Measurements from ENCODE around the gene WAPL.
"Not testable (repeated sequence)": the region's sequence is repeated elsewhere in the genome, so short reads cannot be mapped to it uniquely, and the experiment has no call there.

Gene WAPL, protein sequence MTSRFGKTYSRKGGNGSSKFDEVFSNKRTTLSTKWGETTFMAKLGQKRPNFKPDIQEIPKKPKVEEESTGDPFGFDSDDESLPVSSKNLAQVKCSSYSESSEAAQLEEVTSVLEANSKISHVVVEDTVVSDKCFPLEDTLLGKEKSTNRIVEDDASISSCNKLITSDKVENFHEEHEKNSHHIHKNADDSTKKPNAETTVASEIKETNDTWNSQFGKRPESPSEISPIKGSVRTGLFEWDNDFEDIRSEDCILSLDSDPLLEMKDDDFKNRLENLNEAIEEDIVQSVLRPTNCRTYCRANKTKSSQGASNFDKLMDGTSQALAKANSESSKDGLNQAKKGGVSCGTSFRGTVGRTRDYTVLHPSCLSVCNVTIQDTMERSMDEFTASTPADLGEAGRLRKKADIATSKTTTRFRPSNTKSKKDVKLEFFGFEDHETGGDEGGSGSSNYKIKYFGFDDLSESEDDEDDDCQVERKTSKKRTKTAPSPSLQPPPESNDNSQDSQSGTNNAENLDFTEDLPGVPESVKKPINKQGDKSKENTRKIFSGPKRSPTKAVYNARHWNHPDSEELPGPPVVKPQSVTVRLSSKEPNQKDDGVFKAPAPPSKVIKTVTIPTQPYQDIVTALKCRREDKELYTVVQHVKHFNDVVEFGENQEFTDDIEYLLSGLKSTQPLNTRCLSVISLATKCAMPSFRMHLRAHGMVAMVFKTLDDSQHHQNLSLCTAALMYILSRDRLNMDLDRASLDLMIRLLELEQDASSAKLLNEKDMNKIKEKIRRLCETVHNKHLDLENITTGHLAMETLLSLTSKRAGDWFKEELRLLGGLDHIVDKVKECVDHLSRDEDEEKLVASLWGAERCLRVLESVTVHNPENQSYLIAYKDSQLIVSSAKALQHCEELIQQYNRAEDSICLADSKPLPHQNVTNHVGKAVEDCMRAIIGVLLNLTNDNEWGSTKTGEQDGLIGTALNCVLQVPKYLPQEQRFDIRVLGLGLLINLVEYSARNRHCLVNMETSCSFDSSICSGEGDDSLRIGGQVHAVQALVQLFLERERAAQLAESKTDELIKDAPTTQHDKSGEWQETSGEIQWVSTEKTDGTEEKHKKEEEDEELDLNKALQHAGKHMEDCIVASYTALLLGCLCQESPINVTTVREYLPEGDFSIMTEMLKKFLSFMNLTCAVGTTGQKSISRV (N-terminal part only)

DNA sequence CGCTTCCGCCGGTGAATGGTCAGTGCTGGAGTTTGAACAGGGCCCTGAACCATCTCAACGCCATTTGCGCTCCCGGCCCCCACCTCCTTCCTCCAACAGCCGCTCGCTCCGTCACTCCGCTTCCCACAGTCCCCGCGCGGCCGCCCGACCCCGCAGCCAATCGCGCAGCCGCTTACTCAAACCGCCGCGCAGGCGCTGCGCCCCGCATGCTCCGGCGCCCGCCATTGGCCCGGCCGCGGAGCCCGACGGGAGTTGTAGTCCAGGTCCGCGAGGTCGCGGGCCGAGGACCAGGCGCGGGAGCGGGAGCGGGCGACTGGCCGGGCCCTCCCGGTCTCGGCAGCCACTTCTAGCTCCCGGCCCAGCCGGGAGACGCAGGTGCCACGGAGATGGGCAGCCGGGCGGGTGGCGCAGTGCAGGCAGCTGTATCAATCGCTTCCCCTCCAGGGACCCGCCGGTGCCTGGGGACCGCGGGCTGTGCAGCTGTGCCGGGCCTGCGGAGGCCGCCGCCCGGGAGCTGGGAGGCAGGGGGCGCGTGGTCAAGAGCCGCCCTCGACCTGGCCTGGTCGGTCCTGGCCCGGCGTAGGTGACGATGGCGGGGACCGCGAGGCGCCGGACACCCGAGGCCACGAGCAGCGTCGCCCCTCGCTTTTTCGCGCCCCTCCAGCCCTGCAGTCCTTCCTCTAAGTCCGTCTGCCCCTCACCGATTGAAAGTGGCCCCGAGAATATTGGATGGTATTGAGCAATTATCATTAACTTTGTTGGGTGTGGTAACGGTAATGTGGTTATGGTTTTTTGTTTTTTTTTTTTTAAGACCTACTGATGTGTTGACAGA lies at the start of gene WAPL:
WAPL (minus strand) TSS at position 115 of the 832 bp plus-strand sequence. CDS start 3,723 bp downstream, outside the sequence.
- peak; percentile 91 for DNase-seq

DNA sequence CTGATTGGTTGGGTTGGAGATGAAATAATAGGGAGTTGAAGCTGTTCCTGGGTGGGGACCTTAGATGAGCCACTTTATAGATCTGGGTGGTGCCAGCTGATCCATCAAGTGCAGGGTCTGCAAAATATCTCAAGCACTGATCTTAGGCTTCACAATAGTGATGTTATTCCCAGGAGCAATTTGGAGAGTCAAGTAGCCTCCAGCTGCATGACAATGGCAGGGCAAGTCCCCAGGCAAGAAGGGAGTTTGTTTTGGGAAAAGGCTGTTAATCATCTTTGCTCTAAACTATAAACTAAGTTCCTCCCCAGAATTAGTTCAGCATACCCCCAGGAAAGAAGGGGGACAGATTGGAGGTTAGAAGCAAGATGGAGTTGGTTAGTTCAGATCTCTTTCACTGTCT lies 47.7 kb upstream of the WAPL start:
- no peak for DNase-seq

DNA sequence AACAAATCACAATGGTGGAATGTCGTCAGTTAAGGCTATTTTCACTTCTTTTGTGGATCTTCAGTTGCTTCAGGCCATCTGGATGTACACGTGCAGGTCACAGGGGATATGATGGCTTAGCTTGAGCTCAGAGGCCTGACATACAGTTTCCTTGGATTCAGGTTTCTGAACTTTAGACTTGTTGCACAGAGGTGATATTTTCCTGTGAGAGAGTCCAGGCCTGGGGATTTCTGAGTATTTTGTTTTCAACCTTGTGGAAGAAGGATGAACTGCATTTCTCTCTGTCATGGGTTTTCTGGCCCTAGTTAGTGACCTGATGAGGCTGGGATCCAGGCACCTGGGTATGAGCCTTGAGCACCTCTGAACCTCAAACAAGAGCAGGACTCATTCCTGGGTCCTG lies 44.9 kb upstream of the WAPL start:
- DNase-seq, result not testable (repeated sequence)

DNA sequence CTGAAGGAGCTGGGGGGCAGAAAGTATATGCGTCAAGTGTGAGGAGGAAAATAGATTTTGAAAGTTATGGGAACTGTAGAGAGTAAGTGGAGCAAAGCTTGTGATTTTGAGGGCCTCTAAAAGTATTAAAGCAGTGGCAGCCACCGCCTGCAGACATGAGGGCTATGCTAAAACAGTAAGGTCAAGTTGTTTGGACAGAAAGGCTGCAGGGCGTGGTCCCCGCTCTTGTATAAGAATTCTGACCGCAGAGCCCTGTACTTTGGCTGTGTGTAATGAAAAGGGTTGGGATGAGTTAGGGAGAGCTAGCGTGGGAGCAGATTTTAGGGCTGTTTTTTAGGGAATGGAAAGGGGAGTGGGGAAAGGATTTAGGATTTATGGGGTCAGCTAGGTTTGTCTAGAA lies 41.7 kb upstream of the WAPL start:
- DNase-seq, result not testable (repeated sequence)

DNA sequence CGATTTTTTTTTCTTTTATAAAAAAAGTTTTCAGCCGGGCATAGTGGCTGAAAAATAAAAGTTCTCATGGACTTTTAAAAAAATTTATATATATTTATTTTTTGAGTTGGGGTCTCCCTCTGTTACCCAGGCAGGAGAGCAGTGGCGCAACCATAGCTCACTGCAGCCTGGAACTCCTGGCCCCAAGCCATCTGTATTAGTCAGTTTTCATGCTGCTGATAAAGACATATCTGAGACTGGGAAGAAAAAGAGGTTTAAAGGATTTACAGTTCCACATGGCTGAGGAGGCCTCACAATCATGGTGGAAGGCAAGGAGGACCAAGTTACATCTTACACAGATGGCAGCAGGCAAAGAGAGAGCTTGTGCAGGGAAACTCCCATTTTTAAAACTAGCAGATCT lies 37.1 kb upstream of the WAPL start:
- not testable (repeated sequence) for DNase-seq

DNA sequence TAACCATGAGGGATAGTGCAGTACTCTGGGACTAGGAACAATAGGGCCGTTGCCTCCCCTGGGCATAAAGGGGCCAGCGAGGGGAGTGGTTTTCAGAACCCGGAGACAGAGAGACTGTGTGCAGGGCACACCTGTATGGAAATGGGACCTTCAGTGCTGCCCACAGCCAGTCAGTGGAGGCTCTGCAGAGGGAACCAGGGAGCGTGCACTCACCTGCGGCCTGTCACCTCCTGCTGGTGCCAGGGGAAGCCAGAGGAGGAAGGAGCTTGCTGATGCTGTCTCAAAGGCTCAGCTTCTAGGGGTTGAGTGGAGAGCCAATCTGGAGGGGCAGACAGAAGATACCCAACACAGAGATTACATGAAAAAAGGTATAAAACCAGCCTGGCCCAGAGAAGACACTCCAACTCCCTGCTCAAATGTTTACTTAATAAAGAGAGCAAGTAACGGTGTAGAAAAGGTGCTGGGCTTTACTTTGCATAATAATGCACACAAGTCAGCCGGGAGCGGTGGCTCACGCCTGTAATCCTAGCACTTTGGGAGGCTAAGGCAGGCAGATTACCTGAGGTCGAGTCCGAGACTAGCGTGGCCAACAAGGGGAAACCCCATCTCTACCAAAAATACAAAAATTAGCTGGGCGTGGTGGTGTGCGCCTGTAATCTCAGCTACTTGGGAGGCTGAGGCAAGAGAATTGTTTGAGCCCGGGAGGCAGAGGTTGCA lies 35.5 kb upstream of the WAPL start:
- DNase-seq, result no peak

DNA sequence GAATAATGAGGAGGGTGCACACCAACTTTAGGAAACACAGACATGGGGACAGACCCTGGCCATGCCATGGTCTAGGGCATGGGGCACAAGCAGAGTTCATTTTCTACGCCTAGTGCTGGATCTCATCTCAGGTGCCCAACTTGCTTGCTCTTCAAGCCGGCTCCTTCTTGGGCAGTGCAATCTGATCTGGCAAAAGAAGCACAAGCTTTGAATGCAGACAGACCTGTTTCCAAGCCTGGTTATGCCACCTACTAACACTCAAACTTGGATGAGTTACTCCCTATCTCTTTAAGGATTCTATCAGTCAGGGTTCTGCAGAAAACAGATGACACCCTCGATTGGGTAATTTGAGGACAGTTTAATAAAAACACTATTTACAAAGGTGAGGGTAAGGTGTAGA lies 34.9 kb upstream of the WAPL start:
- DNase-seq, result no peak

DNA sequence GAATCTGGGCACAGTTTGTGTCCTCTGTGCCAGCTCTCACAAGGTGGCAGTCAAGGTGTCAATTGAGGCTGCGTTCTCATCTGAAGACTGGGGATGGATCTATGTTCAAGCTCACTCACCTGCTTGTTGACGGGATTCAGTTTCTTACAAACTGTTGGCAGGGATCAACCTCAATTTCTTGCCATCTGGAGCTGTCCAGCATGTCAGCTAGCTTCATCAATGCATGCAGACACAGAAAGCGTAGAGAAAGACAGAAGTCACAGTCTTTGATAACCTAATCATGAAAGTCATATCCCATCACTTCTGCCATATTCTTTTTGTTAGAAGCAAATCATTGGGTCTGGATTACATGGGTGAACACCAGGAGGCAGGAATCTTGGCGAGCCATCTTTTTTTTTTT lies 32.0 kb upstream of the WAPL start:
- DNase-seq, result no peak

DNA sequence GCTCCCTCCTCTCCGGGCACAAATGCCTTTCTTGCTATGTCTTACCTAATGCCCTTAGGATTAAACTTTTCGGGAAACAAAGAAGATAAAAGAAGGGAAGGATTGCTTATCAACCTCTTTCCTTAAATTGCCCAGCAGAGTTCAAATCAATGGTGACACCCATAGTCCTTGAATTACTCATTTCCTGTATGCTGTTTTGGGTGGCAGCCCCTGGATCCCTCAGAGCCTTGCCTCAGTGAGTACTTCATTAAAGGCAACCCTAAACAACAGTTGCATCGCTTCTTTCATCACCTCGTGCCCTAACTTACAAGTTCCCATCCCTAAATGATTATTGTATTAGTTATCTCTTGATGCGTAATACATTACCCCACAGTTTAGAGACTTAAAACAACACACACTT lies 31.6 kb upstream of the WAPL start:
- no peak for DNase-seq

DNA sequence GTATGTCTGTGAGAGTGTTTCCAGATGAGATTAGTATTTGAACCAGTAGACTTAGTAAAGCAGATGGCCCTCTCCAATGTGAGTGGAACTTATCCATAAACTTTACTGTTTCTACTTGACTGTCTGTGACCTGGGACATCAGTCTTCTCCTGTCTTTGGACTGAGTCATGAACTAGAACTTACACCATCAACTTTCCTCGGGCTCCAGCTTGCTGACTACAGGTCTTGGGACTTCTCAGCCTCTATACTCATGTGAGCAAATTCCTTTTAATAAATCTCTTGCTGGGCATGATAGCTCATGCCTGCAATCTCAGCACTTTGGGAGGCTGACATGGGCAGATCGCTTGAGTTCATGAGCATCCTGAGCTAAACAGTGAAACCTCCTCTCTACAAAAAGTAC lies 25.7 kb upstream of the WAPL start:
- no peak for DNase-seq

DNA sequence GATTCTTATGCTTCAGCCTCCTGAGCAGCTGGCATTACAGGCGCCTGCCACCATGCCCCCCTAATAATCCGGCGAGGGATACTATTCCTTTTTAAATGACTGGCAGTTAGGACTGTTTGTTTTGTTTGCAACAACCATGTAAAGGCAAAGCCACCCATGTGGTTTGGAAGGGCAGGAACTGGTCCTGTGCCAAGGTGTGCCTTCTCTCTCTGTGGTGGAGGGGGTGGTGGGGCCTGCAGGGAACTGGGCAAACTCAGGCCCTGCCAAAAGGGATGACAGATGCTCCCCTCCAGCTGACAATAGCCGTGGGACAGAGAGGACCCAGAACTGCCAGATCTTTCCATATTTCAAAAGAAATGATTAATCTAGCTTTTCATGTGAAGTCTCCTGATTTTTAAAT lies 23.5 kb upstream of the WAPL start:
- no peak for DNase-seq

DNA sequence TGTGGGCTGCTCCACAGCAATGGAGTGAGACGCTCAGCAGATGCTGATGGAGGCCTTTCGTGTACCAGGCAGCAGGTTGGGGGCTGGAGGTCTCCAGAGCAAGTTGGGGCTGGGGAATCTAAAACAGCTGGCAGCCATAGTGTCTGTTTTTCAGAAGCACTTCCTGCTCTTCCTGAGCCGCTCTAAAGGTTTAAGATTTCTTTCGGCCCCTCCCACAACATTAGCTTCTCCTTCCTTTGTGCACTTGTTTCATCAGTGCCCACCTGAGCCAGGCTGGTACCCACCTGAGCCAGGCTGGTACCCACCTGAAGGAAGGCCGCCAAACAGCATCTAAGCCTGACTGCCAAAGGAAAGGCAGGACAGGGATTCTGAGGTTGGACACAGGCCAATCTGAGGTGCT lies 18.4 kb upstream of the WAPL start:
- no peak for DNase-seq

DNA sequence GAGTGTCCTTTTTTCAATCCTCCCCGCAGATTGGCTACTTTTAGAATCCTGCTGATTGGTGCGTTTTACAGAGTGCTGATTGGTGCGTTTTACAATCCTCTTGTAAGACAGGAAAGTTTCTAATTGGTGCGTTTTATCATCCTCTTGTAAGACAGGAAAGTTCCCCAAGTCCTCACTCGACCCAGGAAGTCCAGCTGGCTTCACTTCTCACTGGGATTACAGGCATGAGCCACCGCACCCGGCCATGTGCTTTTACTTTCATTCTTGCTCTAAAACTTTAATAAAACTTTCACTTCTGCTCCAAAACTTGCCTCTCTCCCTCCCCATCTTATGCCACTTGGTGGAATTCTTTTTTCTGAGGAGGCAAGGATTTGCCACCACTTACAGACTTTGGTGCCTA lies 17.0 kb upstream of the WAPL start:
- no peak for DNase-seq

DNA sequence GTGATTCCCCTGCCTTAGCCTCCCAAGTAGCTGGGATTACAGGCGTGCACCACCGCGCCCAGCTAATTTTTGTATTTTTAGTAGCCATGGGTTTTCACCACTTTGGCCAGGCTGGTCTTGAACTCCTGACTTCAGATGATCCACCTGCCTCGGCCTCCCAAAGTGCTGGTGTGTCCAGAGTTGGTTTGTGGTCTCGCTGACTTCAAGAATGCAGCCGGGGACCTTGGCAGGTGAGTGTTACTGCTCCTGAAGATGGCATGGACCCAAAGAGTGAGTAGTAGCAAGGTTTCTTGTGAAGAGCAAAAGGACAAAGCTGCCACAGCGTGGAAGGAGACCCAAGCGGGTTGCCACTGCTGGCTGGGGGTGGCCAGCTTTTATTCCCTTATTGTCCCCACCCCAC lies 16.4 kb upstream of the WAPL start:
- not testable (repeated sequence) for DNase-seq

DNA sequence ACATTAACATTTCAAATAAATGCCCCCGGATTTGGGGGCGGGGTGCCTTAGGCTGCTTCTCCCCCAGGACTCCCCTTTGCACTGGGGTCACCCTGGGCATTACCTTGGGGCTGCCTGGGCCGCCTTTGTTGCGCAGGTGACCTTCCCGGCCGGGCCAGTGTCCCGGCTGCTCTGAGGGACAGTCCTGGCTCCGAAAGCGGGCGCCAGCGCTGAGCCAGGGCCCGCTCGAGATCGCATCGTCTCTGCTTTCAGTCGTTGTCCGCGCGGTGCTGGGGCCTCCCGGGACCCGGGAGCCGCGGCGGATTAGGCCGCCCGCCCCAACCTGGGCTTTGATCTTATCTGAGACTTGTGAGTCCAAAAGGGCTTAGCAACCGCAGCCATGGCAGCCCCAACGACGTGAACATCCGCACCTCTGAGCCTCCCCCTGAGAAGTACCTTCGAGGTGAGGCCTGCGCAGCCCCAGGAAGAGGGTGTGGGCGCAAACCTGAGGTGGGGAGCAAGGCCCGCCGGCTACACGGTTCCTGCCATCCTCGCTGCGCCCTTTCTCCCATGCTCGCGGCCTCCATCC lies 14.8 kb upstream of the WAPL start:
- peak; percentile 47 for DNase-seq

DNA sequence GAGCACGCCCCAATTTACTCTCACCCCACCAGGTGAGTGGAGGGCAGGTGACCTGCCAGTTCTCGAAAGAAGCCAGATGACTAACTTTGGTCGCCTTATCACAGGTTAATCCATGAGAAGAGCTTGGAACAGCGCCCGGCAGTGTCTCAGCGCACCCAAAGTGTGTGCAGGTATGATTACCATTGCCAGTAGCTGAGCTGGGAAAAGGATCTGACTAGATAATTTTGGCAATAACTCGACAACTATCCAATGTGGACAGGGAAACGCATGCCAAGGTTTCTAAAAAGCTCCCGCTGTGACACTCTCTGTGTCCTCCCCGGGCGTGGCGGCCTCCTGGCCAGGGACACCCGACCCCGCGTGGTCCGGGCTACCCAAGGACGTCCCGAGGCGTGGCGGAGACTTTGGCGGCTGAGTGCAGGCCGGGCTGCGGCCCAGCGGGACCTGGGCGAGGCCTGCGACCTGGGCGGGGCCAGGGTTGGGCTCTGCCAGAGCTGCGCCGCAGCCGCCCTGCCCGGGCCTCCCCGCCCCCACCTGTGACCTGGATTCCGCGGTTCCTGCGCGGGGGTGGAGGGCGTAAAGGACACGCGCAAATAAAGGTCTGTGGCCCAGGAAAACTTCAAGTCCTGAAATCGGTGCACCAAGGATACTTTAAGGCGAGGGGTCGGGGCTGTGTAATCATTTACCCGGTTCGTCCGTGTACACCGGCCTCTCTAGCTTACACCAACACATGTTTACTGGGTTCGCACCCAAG lies 13.7 kb upstream of the WAPL start:
- peak; percentile 42 for DNase-seq

DNA sequence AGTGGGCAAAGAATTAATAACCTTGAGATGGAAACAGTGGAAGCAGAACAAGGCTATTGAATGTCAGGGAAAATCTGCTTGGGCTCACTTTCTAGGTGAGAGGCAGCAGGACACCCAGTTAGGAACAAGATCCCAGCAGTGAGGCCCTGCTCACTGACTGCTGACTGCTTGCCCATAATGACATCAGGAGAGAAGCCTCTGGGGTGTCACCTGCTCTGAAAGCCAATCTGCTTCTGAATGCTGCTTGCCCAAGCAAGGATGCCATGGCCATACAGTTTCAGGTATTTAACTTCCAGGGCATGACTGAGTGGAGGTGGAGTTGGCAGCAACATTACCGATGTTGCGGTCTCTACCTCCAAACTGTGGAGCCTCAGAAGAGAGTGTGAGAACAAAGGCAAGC lies 11.7 kb upstream of the WAPL start:
- no peak for DNase-seq

DNA sequence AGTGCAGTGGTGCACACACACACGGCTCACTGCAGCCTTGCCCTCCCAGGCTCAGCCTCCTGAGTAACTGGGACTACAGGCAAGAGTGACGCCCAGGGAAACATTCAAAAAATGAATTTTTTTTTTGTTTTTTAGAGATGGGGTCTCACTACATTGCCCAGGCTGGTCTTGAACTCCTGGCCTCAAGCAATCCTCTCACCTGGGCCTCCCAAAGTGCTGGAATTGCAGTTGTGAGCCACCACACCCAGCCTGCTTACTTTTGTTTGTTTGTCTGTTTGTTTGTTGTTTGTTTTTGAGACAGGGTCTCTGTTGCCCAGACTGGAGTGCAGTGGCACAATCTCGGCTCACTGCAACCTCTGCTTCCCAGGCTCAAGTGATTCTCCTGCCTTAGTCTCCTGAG lies 7.1 kb upstream of the WAPL start:
- not testable (repeated sequence) for DNase-seq

DNA sequence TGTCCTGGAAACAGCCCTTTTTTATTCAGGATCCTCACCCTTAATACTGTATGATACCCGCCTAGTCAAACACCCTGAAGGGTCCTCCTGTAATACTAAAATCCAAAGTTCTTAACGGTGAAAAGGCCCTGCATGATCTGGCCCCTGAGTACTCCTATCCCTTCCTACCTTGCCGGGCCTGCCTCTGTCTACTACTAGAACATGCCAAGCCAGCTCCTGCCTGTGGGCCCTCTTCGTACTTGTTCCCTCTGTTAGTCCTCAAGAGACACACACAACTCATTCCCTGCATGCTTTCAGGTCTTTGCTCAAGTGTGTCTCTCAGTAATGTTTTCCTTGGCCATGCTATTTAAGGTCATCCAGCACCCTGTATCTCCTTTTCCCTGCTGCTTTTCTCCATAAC lies 5.0 kb upstream of the WAPL start:
- DNase-seq, result no peak

DNA sequence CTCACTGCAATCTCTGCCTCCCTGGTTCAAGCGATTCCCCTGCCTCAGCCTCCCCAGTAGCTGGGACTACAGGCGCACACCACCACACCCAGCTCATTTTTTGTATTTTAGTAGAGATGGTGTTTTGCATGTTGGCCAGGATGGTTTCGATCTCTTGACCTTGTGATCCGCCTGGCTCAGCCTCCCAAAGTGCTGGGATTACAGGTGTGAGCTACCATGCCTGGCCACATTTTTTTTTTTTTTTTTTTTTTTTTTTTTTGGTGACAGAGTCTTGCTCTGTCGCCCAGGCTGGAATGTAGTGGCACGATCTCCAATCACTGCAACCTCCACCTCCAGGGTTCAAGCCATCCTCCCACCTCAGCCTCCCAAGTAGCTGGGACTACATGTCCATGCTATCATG lies 4.1 kb upstream of the WAPL start:
- DNase-seq, result not testable (repeated sequence)

All from activated effector memory CD4-positive, alpha-beta T cell treated with Interleukin-2 at 50 U/mL for 16 hours (primary cell).